Measurements from ENCODE around the gene OPRM1.

DNA sequence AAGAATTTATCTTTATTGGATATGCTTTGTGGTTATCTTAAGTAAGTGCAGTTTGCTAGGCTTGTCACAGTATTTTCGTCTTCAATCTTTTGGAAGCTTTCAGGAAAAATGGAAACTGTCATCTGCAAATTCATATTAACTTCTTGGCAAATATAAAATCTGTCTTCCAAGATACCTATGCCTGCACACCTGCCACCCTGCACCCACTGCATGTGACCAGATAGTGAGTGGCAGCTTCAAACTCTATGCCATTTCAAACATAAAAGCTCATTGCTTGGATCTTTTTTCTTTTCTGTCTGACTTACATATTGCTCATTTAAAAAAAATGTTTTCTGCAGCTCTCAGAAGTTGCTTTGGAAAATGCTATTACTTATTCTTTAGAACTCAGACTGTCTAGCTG, 14.1 kb downstream of the OPRM1 start:
- no peak for TF ChIP-seq TAF1 (IDR thresholded peaks at IDR 0.05; ENCODE audit: low read depth)
- no peak for TF ChIP-seq TCF12 (IDR thresholded peaks at IDR 0.05; ENCODE audit: low read depth)
- no peak for TF ChIP-seq CEBPB (IDR thresholded peaks at IDR 0.05)
- no peak for TF ChIP-seq TEAD4 (IDR thresholded peaks at IDR 0.05)

Measured in Ishikawa (cell line).